GM23338 (cell line): Measurements from ENCODE around the gene CFL2. TPM values are rescaled to one million over a fixed set of nuclear protein-coding genes. Genes with fewer than 3 reads are reported as not detected.
A peak's percentile ranks its signal among the peaks of the same experiment; 100 is the strongest.
"Not testable (repeated sequence)": the region's sequence is repeated elsewhere in the genome, so short reads cannot be mapped to it uniquely, and the experiment has no call there.

Experiments
- ATAC-seq: fragments of 200-7000 bp; cut with Tn5 transposase; 3 replicates; pipeline ENCODE4 v1.9.1; 2020
- DNase-seq: peaks from one replicate; pipeline ENCODE4 v3.0.0-alpha.2; 2015; ENCODE audit warnings: low spot score
- H2AFZ ChIP-seq: fragments of 200-600 bp; sonication (generic); 2 replicates; pipeline ENCODE4 v1.8.0; 2016; ENCODE audit warnings: antibody characterized with exemption, mild to moderate bottlenecking, moderate library complexity
- H3F3A ChIP-seq: fragments of 200-600 bp; sonication (generic); replicated peaks from 2 replicates; pipeline ENCODE4 v1.8.0; 2017; ENCODE audit warnings: antibody characterized with exemption, mixed run types, low read depth
- H3K27ac ChIP-seq: fragments of 200-600 bp; sonication (generic); 2 replicates; pipeline ENCODE4 v1.6.1; 2016; ENCODE audit warnings: low read depth
- H3K27me3 ChIP-seq: fragments of 200-600 bp; sonication (generic); 2 replicates; pipeline ENCODE4 v1.8.0; 2016; ENCODE audit warnings: mild to moderate bottlenecking, mixed run types, moderate library complexity; ENCODE audit not compliant: insufficient read depth
- H3K36me3 ChIP-seq: fragments of 200-600 bp; sonication (generic); 2 replicates; pipeline ENCODE4 v1.8.0; 2016; ENCODE audit warnings: mild to moderate bottlenecking; ENCODE audit not compliant: insufficient read depth
- H3K4me1 ChIP-seq: fragments of 200-600 bp; sonication (generic); 2 replicates; pipeline ENCODE4 v1.8.0; 2016; ENCODE audit warnings: mild to moderate bottlenecking, moderate library complexity; ENCODE audit not compliant: insufficient read depth
- H3K4me2 ChIP-seq: fragments of 200-600 bp; sonication (generic); 2 replicates; pipeline ENCODE4 v1.7.1; 2017; ENCODE audit warnings: mixed run types
- H3K4me3 ChIP-seq: fragments of 200-600 bp; sonication (generic); 2 replicates; pipeline ENCODE4 v1.6.1; 2016; ENCODE audit warnings: mixed run types
- H3K79me2 ChIP-seq: fragments of 200-600 bp; sonication (generic); replicated peaks from 2 replicates; pipeline ENCODE4 v1.8.0; 2017; ENCODE audit warnings: mild to moderate bottlenecking; ENCODE audit not compliant: insufficient read depth
- H3K9me2 ChIP-seq: fragments of 200-600 bp; sonication (generic); 2 replicates; pipeline ENCODE4 v1.8.0; 2017; ENCODE audit not compliant: insufficient read depth
- H4K20me1 ChIP-seq: fragments of 200-600 bp; sonication (generic); replicated peaks from 2 replicates; pipeline ENCODE4 v1.8.0; 2017; ENCODE audit warnings: mild to moderate bottlenecking; ENCODE audit not compliant: insufficient read depth
- H3K27ac Mint-ChIP-seq: 2 replicates; pipeline ENCODE4 v1.8.0; 2020; ENCODE audit warnings: inconsistent platforms, mild to moderate bottlenecking, moderate library complexity, mixed read lengths
- H3K27me3 Mint-ChIP-seq: 3 replicates; pipeline ENCODE4 v1.8.0; 2022; ENCODE audit warnings: low read depth, mild to moderate bottlenecking, moderate library complexity, mixed read lengths, inconsistent platforms; ENCODE audit not compliant: insufficient read depth, poor library complexity
- H3K36me3 Mint-ChIP-seq: 3 replicates; pipeline ENCODE4 v1.8.0; 2021; ENCODE audit warnings: low read depth, mild to moderate bottlenecking, inconsistent platforms, moderate library complexity, mixed read lengths
- H3K4me1 Mint-ChIP-seq: 3 replicates; pipeline ENCODE4 v1.8.0; 2020; ENCODE audit warnings: mild to moderate bottlenecking, inconsistent platforms, mixed read lengths
- H3K4me3 Mint-ChIP-seq: 3 replicates; pipeline ENCODE4 v1.8.0; 2021; ENCODE audit warnings: moderate library complexity, mild to moderate bottlenecking, inconsistent platforms, mixed read lengths
- H3K9me3 Mint-ChIP-seq: 3 replicates; pipeline ENCODE4 v1.8.0; 2020; ENCODE audit warnings: moderate library complexity, mild to moderate bottlenecking, inconsistent platforms, mixed read lengths
- CTCF ChIP-seq, 2 experiments: fragments of 200-600 bp in 1 of 2; sonication (generic) in 1 of 2; conservative IDR thresholded peaks; 2 replicates each; pipeline versions ENCODE4 v1.5.1 to v1.6.1; 2016 to 2017; ENCODE audit warnings: antibody characterized with exemption in 2 of 2, low read depth in 2 of 2, mild to moderate bottlenecking in 2 of 2, moderate library complexity in 1 of 2
- REST ChIP-seq: IDR thresholded peaks from one replicate; pipeline ENCODE4 v1.6.1; 2018; ENCODE audit warnings: antibody characterized with exemption; ENCODE audit not compliant: unreplicated experiment
- ZNF331 ChIP-seq: fragments of 250-450 bp; sonication (Bioruptor Pico); IDR thresholded peaks from 2 replicates; pipeline ENCODE4 v1.5.0; 2020; ENCODE audit warnings: low read depth, mild to moderate bottlenecking, moderate library complexity
- ZNF462 ChIP-seq: fragments of 250-450 bp; sonication (Bioruptor Pico); IDR thresholded peaks from 2 replicates; pipeline ENCODE4 v1.5.0; 2020; ENCODE audit warnings: mild to moderate bottlenecking, moderate library complexity
- polyA plus RNA-seq: library from polyadenylated mRNA; unstranded; fragments of >200 nt; fragmentation: Nextera tagmentation; extraction: Ambion mirVana; gene quantifications from 2 replicates; pipeline ENCODE4 v1.2.1, GENCODE V29; 2016
- total RNA-seq: library from RNA; depleted of rRNA; stranded (reverse); fragments of >200 nt; shearing (Covaris generic); gene quantifications from 2 replicates; pipeline ENCODE4 v1.2.3, GENCODE V29; 2014

The CFL2 gene
- total and polyA plus RNA-seq, 2 experiments from 2014 or later = 10.9 to 14.8 TPM

- not testable (repeated sequence) for H4K20me1 ChIP-seq, H3K4me1 ChIP-seq, H3K36me3 ChIP-seq, H3F3A ChIP-seq, H3K4me3 Mint-ChIP-seq, DNase-seq, H3K27me3 ChIP-seq, H3K4me1 Mint-ChIP-seq, H3K4me3 ChIP-seq, H3K4me2 ChIP-seq, ATAC-seq, H3K79me2 ChIP-seq, H3K9me2 ChIP-seq, H3K27ac Mint-ChIP-seq, H3K27ac ChIP-seq, H3K36me3 Mint-ChIP-seq, H3K9me3 Mint-ChIP-seq, H3K27me3 Mint-ChIP-seq
- H2AFZ ChIP-seq = peak overlapping the region; percentile 86; the same call in 1 of the 2 replicates
Measured at GRCh38 chr14:34740139-34740538, 25.7 kb upstream of the CFL2 start.

GRCh38 chr14:34737079-34737478 lies 22.7 kb upstream of the CFL2 start:
- not testable (repeated sequence) for H2AFZ ChIP-seq, H3K36me3 Mint-ChIP-seq, H3K9me2 ChIP-seq, H3K4me3 ChIP-seq, H3K4me1 Mint-ChIP-seq, H4K20me1 ChIP-seq, H3K4me3 Mint-ChIP-seq, H3K27ac Mint-ChIP-seq, H3K4me1 ChIP-seq, DNase-seq, H3K79me2 ChIP-seq, H3F3A ChIP-seq, H3K27me3 ChIP-seq, H3K27me3 Mint-ChIP-seq, H3K9me3 Mint-ChIP-seq, H3K27ac ChIP-seq, H3K36me3 ChIP-seq, ATAC-seq, H3K4me2 ChIP-seq

DNA sequence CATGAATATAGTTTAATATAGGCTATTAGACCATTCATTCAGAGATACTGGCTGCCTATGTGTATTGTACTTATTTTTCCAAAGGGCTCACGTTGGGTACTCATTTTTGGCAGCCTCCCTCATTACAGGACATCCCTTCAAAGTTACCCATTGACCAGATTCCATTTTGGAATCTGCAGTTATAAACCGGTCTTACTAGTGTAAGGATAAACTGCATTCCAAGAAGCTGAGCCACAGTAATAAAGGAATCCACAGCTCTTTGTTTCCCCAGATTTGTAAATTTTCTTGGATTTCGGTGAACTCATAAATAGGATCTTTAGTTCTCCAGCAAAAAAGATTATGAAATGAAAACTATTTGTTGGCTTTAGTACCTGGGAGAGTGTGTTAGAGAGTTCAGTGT lies 18.9 kb upstream of the CFL2 start:
- ATAC-seq = no peak

More for the DNA sequence above, 18.9 kb upstream of the CFL2 start:
- Mint-ChIP-seq H3K36me3 (no peaks in the 10 kb centered on the region), H3K27ac (no peak overlapping the region), H3K27me3 (peaks cover 2% of the 10 kb centered on the region), H3K4me1 (no peaks in the 10 kb centered on the region), H3K9me3 (no peaks in the 10 kb centered on the region), H3K4me3 (no peak overlapping the region)
- H3K4me3 ChIP-seq = no peak overlapping the region
- no peaks in the 10 kb centered on the region for H3K36me3 ChIP-seq
- no peaks in the 10 kb centered on the region for H3K79me2 ChIP-seq
- no peaks in the 10 kb centered on the region for H3K9me2 ChIP-seq
- no peak overlapping the region for H3K4me2 ChIP-seq
- H3K4me1 ChIP-seq = no peaks in the 10 kb centered on the region
- no peaks in the 10 kb centered on the region for H3F3A ChIP-seq
- H3K27me3 ChIP-seq = no peaks in the 10 kb centered on the region
- no peaks in the 10 kb centered on the region for H4K20me1 ChIP-seq
- no peak for DNase-seq
- no peak overlapping the region for H3K27ac ChIP-seq
- no peak overlapping the region for H2AFZ ChIP-seq
- TF ChIP-seq ZNF331 = no peak
- TF ChIP-seq REST = no peak
- TF ChIP-seq ZNF462 = no peak
- no peak for TF ChIP-seq CTCF (conservative IDR thresholded peaks at IDR 0.05; ENCODE audit: low read depth in 2 of 2)
